ENCODE results near the gene PCDH17.

DNA sequence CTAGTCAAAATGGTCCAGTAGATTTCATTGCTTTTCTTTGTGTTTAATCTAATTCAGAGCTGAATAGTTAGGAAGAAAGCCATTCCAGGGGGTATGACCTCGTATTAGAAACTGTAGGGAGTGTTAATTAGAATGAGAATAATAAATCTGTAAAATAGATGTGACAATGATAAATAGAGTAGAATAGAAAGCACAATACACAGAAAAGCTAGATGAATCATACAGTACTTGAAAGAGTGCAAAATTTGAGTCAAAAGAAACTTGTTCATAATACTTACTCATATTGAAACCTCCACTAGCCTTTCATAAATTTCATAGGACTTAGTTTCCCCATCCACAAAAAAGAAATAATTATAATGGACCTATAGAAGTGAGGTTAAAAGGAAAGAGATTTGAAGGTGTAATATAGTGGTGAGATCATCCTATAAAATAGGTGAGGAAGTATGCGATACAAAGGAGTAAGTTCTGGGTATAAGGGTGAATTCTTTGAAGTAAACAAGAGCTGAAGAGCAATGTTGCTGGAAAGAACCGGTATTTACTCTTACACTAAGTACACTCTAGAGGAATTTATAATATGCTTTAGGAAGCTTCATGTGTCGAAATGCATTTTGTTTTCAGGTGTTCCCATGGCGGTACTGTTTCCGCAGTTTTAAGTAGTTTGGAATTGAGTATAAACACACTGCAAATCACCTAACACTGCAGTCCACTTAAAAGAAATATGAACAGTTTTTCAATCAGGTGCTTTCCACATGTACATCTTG is 21.9 kb downstream of the PCDH17 start:
- TF ChIP-seq, protein P1, sequence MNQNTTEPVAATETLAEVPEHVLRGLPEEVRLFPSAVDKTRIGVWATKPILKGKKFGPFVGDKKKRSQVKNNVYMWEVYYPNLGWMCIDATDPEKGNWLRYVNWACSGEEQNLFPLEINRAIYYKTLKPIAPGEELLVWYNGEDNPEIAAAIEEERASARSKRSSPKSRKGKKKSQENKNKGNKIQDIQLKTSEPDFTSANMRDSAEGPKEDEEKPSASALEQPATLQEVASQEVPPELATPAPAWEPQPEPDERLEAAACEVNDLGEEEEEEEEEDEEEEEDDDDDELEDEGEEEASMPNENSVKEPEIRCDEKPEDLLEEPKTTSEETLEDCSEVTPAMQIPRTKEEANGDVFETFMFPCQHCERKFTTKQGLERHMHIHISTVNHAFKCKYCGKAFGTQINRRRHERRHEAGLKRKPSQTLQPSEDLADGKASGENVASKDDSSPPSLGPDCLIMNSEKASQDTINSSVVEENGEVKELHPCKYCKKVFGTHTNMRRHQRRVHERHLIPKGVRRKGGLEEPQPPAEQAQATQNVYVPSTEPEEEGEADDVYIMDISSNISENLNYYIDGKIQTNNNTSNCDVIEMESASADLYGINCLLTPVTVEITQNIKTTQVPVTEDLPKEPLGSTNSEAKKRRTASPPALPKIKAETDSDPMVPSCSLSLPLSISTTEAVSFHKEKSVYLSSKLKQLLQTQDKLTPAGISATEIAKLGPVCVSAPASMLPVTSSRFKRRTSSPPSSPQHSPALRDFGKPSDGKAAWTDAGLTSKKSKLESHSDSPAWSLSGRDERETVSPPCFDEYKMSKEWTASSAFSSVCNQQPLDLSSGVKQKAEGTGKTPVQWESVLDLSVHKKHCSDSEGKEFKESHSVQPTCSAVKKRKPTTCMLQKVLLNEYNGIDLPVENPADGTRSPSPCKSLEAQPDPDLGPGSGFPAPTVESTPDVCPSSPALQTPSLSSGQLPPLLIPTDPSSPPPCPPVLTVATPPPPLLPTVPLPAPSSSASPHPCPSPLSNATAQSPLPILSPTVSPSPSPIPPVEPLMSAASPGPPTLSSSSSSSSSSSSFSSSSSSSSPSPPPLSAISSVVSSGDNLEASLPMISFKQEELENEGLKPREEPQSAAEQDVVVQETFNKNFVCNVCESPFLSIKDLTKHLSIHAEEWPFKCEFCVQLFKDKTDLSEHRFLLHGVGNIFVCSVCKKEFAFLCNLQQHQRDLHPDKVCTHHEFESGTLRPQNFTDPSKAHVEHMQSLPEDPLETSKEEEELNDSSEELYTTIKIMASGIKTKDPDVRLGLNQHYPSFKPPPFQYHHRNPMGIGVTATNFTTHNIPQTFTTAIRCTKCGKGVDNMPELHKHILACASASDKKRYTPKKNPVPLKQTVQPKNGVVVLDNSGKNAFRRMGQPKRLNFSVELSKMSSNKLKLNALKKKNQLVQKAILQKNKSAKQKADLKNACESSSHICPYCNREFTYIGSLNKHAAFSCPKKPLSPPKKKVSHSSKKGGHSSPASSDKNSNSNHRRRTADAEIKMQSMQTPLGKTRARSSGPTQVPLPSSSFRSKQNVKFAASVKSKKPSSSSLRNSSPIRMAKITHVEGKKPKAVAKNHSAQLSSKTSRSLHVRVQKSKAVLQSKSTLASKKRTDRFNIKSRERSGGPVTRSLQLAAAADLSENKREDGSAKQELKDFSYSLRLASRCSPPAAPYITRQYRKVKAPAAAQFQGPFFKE (tag by site-specific recombination; IDR thresholded peaks at IDR 0.05; ENCODE audit: borderline replicate concordance) = no peak
- TF ChIP-seq, protein P2, sequence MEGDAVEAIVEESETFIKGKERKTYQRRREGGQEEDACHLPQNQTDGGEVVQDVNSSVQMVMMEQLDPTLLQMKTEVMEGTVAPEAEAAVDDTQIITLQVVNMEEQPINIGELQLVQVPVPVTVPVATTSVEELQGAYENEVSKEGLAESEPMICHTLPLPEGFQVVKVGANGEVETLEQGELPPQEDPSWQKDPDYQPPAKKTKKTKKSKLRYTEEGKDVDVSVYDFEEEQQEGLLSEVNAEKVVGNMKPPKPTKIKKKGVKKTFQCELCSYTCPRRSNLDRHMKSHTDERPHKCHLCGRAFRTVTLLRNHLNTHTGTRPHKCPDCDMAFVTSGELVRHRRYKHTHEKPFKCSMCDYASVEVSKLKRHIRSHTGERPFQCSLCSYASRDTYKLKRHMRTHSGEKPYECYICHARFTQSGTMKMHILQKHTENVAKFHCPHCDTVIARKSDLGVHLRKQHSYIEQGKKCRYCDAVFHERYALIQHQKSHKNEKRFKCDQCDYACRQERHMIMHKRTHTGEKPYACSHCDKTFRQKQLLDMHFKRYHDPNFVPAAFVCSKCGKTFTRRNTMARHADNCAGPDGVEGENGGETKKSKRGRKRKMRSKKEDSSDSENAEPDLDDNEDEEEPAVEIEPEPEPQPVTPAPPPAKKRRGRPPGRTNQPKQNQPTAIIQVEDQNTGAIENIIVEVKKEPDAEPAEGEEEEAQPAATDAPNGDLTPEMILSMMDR (tag by site-specific recombination; IDR thresholded peaks at IDR 0.05) = no peak
- no peak for TF ChIP-seq HOXA7 (CRISPR knock-in tag; IDR thresholded peaks at IDR 0.05; ENCODE audit: borderline replicate concordance)
- TF ChIP-seq, protein P3, sequence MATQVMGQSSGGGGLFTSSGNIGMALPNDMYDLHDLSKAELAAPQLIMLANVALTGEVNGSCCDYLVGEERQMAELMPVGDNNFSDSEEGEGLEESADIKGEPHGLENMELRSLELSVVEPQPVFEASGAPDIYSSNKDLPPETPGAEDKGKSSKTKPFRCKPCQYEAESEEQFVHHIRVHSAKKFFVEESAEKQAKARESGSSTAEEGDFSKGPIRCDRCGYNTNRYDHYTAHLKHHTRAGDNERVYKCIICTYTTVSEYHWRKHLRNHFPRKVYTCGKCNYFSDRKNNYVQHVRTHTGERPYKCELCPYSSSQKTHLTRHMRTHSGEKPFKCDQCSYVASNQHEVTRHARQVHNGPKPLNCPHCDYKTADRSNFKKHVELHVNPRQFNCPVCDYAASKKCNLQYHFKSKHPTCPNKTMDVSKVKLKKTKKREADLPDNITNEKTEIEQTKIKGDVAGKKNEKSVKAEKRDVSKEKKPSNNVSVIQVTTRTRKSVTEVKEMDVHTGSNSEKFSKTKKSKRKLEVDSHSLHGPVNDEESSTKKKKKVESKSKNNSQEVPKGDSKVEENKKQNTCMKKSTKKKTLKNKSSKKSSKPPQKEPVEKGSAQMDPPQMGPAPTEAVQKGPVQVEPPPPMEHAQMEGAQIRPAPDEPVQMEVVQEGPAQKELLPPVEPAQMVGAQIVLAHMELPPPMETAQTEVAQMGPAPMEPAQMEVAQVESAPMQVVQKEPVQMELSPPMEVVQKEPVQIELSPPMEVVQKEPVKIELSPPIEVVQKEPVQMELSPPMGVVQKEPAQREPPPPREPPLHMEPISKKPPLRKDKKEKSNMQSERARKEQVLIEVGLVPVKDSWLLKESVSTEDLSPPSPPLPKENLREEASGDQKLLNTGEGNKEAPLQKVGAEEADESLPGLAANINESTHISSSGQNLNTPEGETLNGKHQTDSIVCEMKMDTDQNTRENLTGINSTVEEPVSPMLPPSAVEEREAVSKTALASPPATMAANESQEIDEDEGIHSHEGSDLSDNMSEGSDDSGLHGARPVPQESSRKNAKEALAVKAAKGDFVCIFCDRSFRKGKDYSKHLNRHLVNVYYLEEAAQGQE (tag by site-specific recombination; IDR thresholded peaks at IDR 0.05) = no peak

Measured in HEK293 (cell line).